CD4-positive, alpha-beta T cell (primary cell): ENCODE data around the gene CBL. TPM values are rescaled to one million over a fixed set of nuclear protein-coding genes. Genes with fewer than 3 reads are reported as not detected.
"Not testable (repeated sequence)": the region's sequence is repeated elsewhere in the genome, so short reads cannot be mapped to it uniquely, and the experiment has no call there.

Source experiments
- ATAC-seq: fragments of 200-7000 bp; cut with Tn5 transposase; one replicate; pipeline ENCODE4 v1.10.0; 2022; ENCODE audit warnings: mild to moderate bottlenecking; ENCODE audit not compliant: poor library complexity
- CTCF ChIA-PET: fragments of 350-600 bp; sonication (Branson Sonifier 250); formaldehyde crosslinking; loops from one replicate; lab custom pipeline; 2021; ENCODE audit warnings: antibody characterized with exemption, inconsistent platforms; lab: Charles Lee
- POLR2A ChIA-PET: fragments of 350-600 bp; sonication (Branson Sonifier 250); formaldehyde crosslinking; loops from one replicate; lab custom pipeline; 2021; ENCODE audit warnings: antibody characterized with exemption, inconsistent platforms; lab: Charles Lee
- DNase-seq, 14 experiments: peaks; one replicate each; pipeline ENCODE4 v3.0.0-alpha.2; 2013 to 2020; ENCODE audit warnings: mixed read lengths in 2 of 14
- H3K27ac ChIP-seq, 2 donors: one replicate each; pipeline versions ENCODE4 v1.5.1 to v1.7.0; 2013; ENCODE audit warnings: low read length in 2 of 2, low read depth in 1 of 2, mild to moderate bottlenecking in 1 of 2
- H3K27me3 ChIP-seq, 2 experiments: 1 replicate in 1 of 2; 2 replicates in 1 of 2; pipeline versions ENCODE4 v1.6.1 to v1.7.0; 2013; ENCODE audit warnings: low read length in 2 of 2, control low read depth in 1 of 2, mild to moderate bottlenecking in 1 of 2, moderate library complexity in 1 of 2; ENCODE audit not compliant: insufficient read depth in 2 of 2, control insufficient read depth in 1 of 2
- H3K36me3 ChIP-seq: one replicate; pipeline ENCODE4 v1.6.1; 2013; ENCODE audit warnings: low read length, control low read depth; ENCODE audit not compliant: insufficient read depth
- H3K4me1 ChIP-seq: one replicate; pipeline ENCODE4 v1.6.1; 2013; ENCODE audit warnings: low read length, control low read depth; ENCODE audit not compliant: insufficient read depth
- H3K4me3 ChIP-seq: one replicate; pipeline ENCODE4 v1.5.1; 2013; ENCODE audit warnings: mild to moderate bottlenecking, low read length, moderate library complexity
- H3K9me3 ChIP-seq, 2 experiments: 1 replicate in 1 of 2; 2 replicates in 1 of 2; pipeline versions ENCODE4 v1.6.1 to v1.7.0; 2013; ENCODE audit warnings: low read length in 2 of 2, mild to moderate bottlenecking in 2 of 2, control low read depth in 1 of 2, moderate library complexity in 1 of 2; ENCODE audit not compliant: control insufficient read depth in 1 of 2, insufficient read depth in 1 of 2
- H3K27ac Mint-ChIP-seq: one replicate; pipeline ENCODE4 v1.8.0; 2020; ENCODE audit warnings: mixed read lengths
- H3K27me3 Mint-ChIP-seq: one replicate; pipeline ENCODE4 v1.8.0; 2021; ENCODE audit warnings: mixed read lengths
- H3K36me3 Mint-ChIP-seq: one replicate; pipeline ENCODE4 v1.8.0; 2021; ENCODE audit warnings: low read depth, mixed read lengths
- H3K4me1 Mint-ChIP-seq: one replicate; pipeline ENCODE4 v1.8.0; 2021; ENCODE audit warnings: low read depth, mixed read lengths
- H3K4me3 Mint-ChIP-seq: one replicate; pipeline ENCODE4 v1.8.0; 2020; ENCODE audit warnings: mild to moderate bottlenecking, mixed read lengths
- H3K9me3 Mint-ChIP-seq: one replicate; pipeline ENCODE4 v1.8.0; 2020; ENCODE audit warnings: mixed read lengths
- intact Hi-C, 2 experiments: fragments of 100-400 bp; cut with DNase I in 1 of 2; cut with micrococcal nuclease in 1 of 2; formaldehyde crosslinking; loops; one replicate each; pipeline versions ENCODE4 v1.15.1 to v1.9.0; 2023 to 2025; cut with DNase I, micrococcal nuclease
- total RNA-seq, 174 experiments: library from RNA in 2 of 174; stranded (reverse) in 2 of 174; gene quantifications; one replicate each; pipeline ENCODE4 v1.2.3 and lab custom pipeline; 2021 to 2026
- TF ChIP-seq, protein P1 (sequence below): fragments of 200-600 bp; IDR thresholded peaks from one replicate; pipeline ENCODE4 v1.8.0; 2022; ENCODE audit warnings: antibody characterized with exemption, mild to moderate bottlenecking

CBL gene
- total RNA-seq, 2 experiments from 2014 or later, result 19.5 to 20.8 TPM

DNA sequence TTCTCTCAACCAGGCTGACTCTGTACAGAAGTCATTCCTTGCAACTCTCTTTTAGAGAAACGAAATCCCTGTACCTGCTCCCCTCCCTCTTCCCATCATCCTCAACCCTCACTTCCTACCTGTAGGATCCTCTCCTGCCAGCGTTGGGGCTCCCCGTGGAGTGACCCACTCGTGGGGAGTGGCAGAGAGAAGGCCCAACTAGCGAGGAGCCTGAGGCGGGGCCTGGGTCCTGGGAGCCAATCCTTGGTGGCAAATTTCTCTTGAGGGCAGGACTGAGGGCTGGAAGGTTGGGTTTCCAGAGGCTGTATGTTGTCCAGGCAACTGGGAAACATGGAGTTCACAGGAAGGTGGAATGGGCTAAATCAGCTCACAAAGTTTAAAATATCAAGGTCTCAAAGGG is 10.5 kb upstream of the CBL start:
- no peak overlapping the region for H3K27ac Mint-ChIP-seq
- Histone ChIP-seq H3K4me3 (no peak overlapping the region), H3K27ac (no peak overlapping the region), H3K27me3 (no peaks in the 10 kb centered on the region), H3K36me3 (no peaks in the 10 kb centered on the region), H3K4me1 (no peaks in the 10 kb centered on the region), H3K9me3 (no peaks in the 10 kb centered on the region)
- TF ChIP-seq, protein P1, sequence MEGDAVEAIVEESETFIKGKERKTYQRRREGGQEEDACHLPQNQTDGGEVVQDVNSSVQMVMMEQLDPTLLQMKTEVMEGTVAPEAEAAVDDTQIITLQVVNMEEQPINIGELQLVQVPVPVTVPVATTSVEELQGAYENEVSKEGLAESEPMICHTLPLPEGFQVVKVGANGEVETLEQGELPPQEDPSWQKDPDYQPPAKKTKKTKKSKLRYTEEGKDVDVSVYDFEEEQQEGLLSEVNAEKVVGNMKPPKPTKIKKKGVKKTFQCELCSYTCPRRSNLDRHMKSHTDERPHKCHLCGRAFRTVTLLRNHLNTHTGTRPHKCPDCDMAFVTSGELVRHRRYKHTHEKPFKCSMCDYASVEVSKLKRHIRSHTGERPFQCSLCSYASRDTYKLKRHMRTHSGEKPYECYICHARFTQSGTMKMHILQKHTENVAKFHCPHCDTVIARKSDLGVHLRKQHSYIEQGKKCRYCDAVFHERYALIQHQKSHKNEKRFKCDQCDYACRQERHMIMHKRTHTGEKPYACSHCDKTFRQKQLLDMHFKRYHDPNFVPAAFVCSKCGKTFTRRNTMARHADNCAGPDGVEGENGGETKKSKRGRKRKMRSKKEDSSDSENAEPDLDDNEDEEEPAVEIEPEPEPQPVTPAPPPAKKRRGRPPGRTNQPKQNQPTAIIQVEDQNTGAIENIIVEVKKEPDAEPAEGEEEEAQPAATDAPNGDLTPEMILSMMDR, result no peak
- DNase-seq, result no peak
- H3K27me3 Mint-ChIP-seq, result no peaks in the 10 kb centered on the region
- intact Hi-C loops, result loop anchor here (2.0 to 10.0 kb wide), 6 partner anchors 27 to 178 kb away; partner anchors contain the start of genes C2CD2L (in 1 of the 2), DPAGT1 (in 1 of the 2), NLRX1 (in 1 of the 2) and RPS25 (in 1 of the 2)
- ATAC-seq, result no peak
- H3K9me3 Mint-ChIP-seq, result no peaks in the 10 kb centered on the region
- H3K36me3 Mint-ChIP-seq, result no peaks in the 10 kb centered on the region
- POLR2A ChIA-PET, result interaction anchor here (1.2 to 1.4 kb wide), 2 partner anchors 101 to 128 kb away, joined by 3 to 8 read pairs; partner anchors contain the start of gene VPS11
- H3K4me3 Mint-ChIP-seq, result no peak overlapping the region
- peaks cover 5% of the 10 kb centered on the region for H3K4me1 Mint-ChIP-seq
- CTCF ChIA-PET, result interaction anchor here (0.6 to 2.3 kb wide), 4 partner anchors 11 to 128 kb away, joined by 3 to 6 read pairs (median 3); partner anchors contain the start of gene CBL

DNA sequence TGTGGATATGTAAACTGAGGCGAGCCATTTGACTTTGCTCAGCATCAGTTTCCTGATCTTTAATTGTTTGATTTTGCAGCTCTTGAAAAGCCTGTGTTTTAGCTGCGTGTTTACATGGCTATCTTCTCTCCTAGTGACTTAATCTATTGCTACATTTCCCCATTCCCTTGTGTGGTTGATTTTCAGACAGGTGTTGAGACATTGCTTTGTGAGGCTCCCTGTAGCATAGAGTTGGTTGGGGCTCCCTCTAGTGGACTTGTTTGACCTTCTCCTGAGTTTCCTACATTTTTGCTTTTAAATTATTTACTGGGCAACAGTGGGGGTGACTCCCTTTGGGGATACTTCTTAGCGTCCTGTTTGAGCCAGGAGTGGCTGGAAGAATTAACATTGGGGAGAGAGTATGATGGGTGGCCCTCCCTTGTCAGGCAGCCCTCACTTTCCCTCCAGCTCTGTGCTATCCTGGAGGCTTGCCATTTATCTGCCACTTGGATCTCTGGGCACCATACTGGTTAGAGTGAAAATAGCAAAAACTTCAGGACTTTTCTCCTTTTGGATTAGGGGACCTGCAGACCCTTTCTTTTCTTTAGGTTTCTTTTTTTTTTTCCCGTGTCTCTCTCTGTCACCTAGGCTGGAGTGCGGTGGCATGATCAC is 9.2 kb upstream of the CBL start:
- intact Hi-C loops, result loop anchor here (1.0 to 10.0 kb wide), 8 partner anchors 28 to 180 kb away; partner anchors contain the start of genes NLRX1 (in 2 of the 2), C2CD2L (in 1 of the 2), DPAGT1 (in 1 of the 2) and RPS25 (in 1 of the 2)
- POLR2A ChIA-PET, result interaction anchor here (1.0 to 1.4 kb wide), 5 partner anchors 14 to 140 kb away, joined by 3 to 8 read pairs (median 3); partner anchors contain the start of gene VPS11
- H3K4me3 ChIP-seq, result no peak overlapping the region
- H3K36me3 Mint-ChIP-seq, result no peaks in the 10 kb centered on the region
- no peaks in the 10 kb centered on the region for H3K36me3 ChIP-seq
- DNase-seq (peak; percentile 36 to 90 (median 64)), ATAC-seq (peak; percentile 99)
- no peaks in the 10 kb centered on the region for H3K9me3 Mint-ChIP-seq
- peaks cover 5% of the 10 kb centered on the region for H3K4me1 Mint-ChIP-seq
- TF ChIP-seq, protein P1, result peak; percentile 85
- H3K9me3 ChIP-seq, result no peaks in the 10 kb centered on the region
- no peak overlapping the region for H3K27ac Mint-ChIP-seq
- no peaks in the 10 kb centered on the region for H3K4me1 ChIP-seq
- CTCF ChIA-PET, result interaction anchor here (0.6 to 2.3 kb wide), 8 partner anchors 9 to 136 kb away, joined by 3 to 6 read pairs (median 3); partner anchors contain the start of gene CBL
- H3K4me3 Mint-ChIP-seq, result no peak overlapping the region
- H3K27me3 Mint-ChIP-seq, result no peaks in the 10 kb centered on the region
- H3K27ac ChIP-seq, result no peak overlapping the region
- H3K27me3 ChIP-seq, result no peaks in the 10 kb centered on the region

DNA sequence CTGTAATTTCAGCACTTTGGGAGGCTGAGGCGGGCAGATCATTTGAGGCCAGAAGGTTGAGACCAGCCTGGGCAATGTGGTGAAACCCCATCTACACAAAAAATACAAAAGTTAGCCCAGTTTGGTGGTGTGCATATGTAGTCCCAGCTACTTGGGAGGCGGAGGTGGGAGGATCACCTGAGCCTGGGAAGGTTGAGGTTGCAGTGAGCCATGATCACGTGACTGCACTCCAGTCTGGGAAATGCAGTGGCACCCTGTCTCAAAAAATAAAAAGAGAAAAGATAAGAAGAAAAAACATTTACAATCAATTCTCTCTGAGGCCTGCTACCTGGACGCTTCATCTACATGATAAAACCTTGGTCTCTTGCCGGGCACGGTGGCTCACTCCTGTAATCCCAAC is 7.2 kb upstream of the CBL start:
- Mint-ChIP-seq H3K27me3 (no peaks in the 10 kb centered on the region), H3K9me3 (no peaks in the 10 kb centered on the region), H3K36me3 (no peaks in the 10 kb centered on the region), H3K4me3 (no peak overlapping the region), H3K27ac (no peak overlapping the region), H3K4me1 (peaks cover 5% of the 10 kb centered on the region)
- H3K27me3 ChIP-seq, result no peaks in the 10 kb centered on the region
- ChIA-PET CTCF (no interaction called here), POLR2A (no interaction called here)
- no peaks in the 10 kb centered on the region for H3K9me3 ChIP-seq
- H3K4me1 ChIP-seq, result no peaks in the 10 kb centered on the region
- TF ChIP-seq, protein P1, result no peak
- DNase-seq (no peak), ATAC-seq (no peak)
- intact Hi-C loops, result loop anchor here (5.0 to 10.0 kb wide), 2 partner anchors 94 to 182 kb away; partner anchors contain the start of genes C2CD2L (in 1 of the 2), DPAGT1 (in 1 of the 2), RPS25 (in 1 of the 2) and TRAPPC4 (in 1 of the 2)
- no peak overlapping the region for H3K27ac ChIP-seq
- no peak overlapping the region for H3K4me3 ChIP-seq
- no peaks in the 10 kb centered on the region for H3K36me3 ChIP-seq

- POLR2A ChIA-PET, result interaction anchor here (0.8 kb wide), 1 partner anchor 83 kb away, joined by 5 read pairs; no protein-coding TSS in a partner anchor
- H3K4me1 Mint-ChIP-seq, result peaks cover 12% of the 10 kb centered on the region
- DNase-seq, H3K36me3 Mint-ChIP-seq, H3K4me1 ChIP-seq, H3K27me3 ChIP-seq, H3K27ac ChIP-seq, intact Hi-C loops, H3K9me3 ChIP-seq, ATAC-seq, H3K36me3 ChIP-seq, H3K9me3 Mint-ChIP-seq, H3K4me3 ChIP-seq, H3K4me3 Mint-ChIP-seq, H3K27ac Mint-ChIP-seq, H3K27me3 Mint-ChIP-seq: not testable (repeated sequence)
- CTCF ChIA-PET, result interaction anchor here (1.6 kb wide), 1 partner anchor 83 kb away, joined by 4 read pairs; no protein-coding TSS in a partner anchor
These were observed 4.9 kb upstream of the CBL start for GRCh38 chr11:119201236-119201635.
